Testis (tissue), 2 donors: ENCODE measurements around the gene PHYKPL.

ENCODE experiments used
- CTCF ChIP-seq, 3 experiments: fragments of 450-650 bp in 2 of 3; fragments of 200-600 bp in 1 of 3; sonication (generic) in 1 of 3; IDR thresholded peaks; one replicate each; pipeline ENCODE4 v1.5.1; 2016 to 2019; ENCODE audit warnings: antibody characterized with exemption in 3 of 3, mild to moderate bottlenecking in 2 of 3, moderate library complexity in 1 of 3
- POLR2A ChIP-seq: fragments of 450-650 bp; IDR thresholded peaks from one replicate; pipeline ENCODE4 v1.6.1; 2017; ENCODE audit warnings: antibody characterized with exemption, mild to moderate bottlenecking, moderate library complexity

DNA sequence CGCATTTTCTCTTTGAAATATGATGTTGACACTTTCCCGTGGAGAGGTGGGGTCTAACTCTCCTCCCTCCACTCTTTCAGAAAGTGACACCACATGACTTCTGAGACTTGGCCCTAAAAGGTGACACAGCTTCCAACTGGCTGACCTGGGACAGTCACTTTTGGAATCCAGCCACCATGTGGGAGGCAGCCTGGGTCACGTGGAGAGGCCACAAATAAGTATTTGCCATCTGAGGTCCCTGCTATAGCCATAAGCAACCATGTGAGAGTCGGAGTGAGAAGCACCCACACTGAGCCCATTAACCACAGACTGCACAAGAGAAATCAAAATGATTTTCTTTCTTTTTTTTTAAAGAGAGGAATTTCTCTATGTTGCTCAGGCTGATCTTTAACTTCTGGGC lies 4.1 kb upstream of the PHYKPL start:
- TF ChIP-seq POLR2A (no peak), CTCF (IDR thresholded peaks at IDR 0.05) (no peak)
